Fibroblast of mammary gland (primary cell): ENCODE measurements around the gene DTX1.

Experiments
- DNase-seq: peaks from one replicate; pipeline ENCODE4 v3.0.0-alpha.2; 2010; ENCODE audit warnings: low read depth
- H3K4me3 ChIP-seq: 2 replicates; pipeline ENCODE4 v1.5.1; 2011; ENCODE audit warnings: low read depth, mild to moderate bottlenecking, low read length, moderate library complexity; ENCODE audit not compliant: control insufficient read depth
- TF ChIP-seq, protein P1 (sequence below): conservative IDR thresholded peaks from 2 replicates; pipeline ENCODE4 v1.5.1; 2011; ENCODE audit warnings: low read depth, low read length, inconsistent platforms; ENCODE audit not compliant: control insufficient read depth, insufficient read depth

Gene DTX1

DNA sequence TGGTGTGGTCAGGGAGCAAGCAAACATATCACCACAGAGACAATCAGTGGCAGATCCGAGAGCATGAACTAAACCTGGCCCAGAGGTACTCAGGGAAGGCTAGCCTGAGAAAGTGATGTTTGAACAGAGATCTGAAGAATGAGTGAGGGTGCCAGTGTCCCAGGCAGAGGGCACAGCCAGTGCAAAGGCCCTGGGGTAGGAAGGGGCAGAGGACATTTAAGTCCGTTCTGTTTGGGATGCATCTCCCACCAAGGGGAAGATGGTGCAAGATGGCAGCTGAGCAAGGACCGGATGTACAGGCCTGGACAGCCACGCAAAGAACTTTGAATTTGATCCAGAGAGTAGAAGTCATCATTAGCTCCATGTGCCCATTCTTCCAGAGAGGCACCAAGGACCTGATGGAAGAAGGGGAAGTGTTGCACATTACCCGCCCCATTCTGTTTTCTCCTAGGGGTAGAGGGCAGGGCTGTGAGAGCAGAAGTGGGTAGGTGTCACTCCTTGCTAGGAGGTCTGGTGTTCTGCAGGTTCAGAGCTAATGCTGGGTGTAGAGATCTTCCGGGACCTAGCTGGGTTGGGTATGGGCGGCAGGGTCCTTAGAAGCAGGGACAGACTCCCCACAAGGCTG, 3.9 kb downstream of the DTX1 start:
- no peak for DNase-seq
- TF ChIP-seq, protein P1, sequence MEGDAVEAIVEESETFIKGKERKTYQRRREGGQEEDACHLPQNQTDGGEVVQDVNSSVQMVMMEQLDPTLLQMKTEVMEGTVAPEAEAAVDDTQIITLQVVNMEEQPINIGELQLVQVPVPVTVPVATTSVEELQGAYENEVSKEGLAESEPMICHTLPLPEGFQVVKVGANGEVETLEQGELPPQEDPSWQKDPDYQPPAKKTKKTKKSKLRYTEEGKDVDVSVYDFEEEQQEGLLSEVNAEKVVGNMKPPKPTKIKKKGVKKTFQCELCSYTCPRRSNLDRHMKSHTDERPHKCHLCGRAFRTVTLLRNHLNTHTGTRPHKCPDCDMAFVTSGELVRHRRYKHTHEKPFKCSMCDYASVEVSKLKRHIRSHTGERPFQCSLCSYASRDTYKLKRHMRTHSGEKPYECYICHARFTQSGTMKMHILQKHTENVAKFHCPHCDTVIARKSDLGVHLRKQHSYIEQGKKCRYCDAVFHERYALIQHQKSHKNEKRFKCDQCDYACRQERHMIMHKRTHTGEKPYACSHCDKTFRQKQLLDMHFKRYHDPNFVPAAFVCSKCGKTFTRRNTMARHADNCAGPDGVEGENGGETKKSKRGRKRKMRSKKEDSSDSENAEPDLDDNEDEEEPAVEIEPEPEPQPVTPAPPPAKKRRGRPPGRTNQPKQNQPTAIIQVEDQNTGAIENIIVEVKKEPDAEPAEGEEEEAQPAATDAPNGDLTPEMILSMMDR, result no peak
- H3K4me3 ChIP-seq, result no peak overlapping the region

DNA sequence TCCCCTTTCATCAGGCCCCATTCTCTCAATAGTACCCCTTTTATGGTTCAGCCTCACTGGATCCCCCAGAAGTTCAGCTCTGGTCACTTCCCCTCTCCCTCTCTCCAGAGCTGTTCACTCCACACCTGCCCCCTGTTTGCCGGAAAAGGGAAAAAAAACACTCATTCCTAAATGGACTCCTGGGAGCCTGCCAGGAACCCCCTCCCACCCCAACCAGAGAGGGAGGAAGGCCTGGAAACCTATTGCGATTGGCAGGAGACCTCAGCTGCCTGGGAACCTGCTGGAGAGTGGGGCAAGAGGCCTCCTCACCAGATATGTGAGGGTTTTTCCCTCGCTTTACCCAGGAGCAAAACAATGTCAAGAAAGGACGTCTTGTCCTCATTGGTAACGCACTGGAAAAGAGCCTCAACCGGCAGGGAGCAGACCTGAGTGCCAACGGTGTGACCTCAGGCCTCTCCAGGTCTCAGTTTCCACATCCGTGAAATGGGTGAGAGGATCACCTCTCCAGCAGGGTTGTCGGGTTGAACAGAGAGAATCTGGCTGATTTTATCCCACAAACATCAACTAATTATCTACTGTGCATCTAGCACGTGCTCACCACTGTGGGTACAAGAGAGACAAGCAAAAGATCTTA, 4.6 kb downstream of the DTX1 start:
- no peak overlapping the region for H3K4me3 ChIP-seq
- DNase-seq, result no peak
- TF ChIP-seq, protein P1, result no peak

DNA sequence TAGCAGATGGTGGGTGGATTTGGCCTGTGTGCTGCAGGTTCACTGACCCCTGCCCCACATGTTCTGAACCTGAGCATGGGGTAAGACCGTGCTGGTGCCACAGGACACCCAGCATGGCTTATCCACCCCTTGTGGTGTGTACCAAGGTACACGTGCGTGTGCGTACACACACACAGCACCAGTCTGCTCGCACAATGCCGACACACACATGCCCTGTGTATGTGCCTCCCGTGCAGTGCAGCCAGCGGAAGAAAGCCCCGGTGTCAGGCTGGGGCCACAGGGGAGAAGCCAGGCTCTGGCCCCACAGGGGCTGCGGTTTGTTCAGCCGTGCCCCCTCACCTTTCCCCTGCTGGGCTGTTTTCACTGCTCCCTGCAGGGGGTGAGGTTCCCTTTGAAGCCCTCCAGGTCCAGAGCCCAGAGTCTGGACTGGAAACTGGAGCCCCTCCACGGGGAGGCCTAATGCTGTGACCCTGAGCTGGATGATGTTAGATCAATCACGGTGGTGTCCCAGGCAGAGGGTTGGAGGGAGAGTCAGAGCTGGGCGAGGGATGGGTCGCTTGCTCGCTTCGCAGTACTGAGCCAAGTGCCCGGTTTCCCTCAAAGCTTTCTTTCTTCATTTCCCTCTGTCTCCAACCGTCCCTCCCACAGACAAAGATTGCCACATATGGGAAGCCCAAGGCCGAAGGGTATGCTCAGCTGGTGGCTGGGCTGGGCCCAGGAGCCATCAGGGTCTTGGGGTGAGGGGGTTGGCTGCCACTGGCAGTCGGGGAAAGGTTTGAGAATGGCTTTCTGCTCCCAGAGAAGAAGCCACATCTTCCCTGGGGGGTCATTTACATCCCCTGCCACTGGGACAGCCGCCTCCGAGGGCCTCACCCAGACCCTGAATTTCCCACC, 6.2 kb downstream of the DTX1 start:
- no peak overlapping the region for H3K4me3 ChIP-seq
- TF ChIP-seq, protein P1, result no peak
- DNase-seq, result no peak

DNA sequence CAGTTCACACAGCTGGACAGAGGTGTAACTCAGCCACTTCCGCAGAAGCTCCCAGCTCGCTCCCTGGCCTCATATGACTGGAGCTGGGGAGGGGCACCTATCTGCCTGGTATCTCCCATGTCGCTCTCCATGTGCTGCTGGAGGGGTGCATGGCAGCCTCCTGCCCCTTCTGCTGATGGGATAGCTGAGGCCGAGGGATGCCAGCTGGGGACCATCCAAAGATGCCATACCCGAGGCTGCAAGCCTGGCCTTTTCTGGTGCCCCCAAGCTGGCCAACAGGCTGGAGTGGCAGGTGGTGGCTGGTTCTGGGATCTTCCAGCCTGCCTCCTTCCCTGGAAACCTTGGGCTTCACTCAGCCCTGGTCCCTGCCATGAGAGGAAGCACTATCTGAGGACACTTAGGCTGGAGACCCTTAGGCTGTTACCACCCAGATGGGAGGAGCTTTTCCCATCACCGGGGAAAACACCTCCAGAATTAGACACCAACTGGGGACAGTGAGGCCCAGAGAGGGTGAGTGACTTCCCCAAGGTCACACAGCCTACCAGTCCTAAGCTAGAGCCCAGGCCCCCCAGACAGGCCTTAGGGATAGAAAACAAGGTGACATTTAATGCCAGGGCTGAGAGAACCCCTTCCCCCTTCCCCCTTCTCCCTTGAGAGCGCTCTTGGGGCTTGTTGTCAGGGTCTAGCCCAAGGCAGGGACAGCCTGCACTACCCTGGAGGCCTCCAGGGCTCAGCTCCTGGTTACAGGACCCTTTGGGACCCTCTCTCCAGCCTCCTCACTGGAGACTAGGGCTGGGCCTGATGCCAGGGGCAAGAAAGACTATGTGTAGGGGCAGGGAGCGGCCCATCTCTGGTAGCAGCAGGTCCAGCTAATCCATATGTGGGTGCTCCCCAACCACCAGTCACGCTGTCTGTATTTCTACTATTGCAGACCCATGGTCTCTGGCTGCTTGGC, 7.1 kb downstream of the DTX1 start:
- H3K4me3 ChIP-seq, result no peak overlapping the region
- DNase-seq, result no peak
- TF ChIP-seq, protein P1, result no peak

DNA sequence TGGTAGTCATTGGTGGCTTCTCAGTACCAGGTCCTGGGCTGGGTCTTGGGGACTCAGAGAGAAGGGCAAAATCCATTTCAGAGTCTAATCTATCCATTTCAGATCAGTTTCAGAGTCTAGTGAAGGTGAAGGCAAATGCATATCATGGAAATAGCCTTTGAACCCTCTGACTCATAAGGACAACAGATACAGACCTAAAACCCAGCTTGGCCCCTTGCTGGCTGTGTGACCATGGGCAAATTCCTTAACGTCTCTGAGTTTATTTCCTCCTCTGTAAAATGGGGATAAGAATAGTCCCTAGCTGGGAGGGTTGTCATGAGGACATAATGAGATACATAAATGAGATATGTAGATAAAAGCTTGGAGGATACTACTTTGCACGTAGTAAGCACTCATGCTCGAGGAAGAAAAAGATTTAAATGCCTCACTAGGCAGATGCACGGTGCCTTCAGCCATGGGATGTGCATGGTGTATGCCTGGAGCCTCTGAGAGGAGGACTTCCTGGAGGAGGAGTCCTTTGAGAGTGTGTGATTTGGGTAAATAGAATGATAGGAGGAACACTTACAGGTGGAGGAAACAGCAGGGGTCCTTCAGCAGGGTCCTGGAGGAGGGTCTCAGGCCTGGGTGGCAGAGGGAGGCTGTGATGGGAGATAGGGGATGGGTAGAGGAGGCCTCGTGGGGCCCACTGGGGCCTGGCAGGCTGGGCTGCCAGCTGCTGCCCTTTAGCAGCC, 8.0 kb downstream of the DTX1 start:
- DNase-seq, result no peak
- TF ChIP-seq, protein P1, result no peak
- H3K4me3 ChIP-seq, result no peak overlapping the region
